Measurements from ENCODE around the gene AVL9. TPM values are rescaled to one million over a fixed set of nuclear protein-coding genes. Genes with fewer than 3 reads are reported as not detected.

AVL9 gene
- total and polyA plus RNA-seq, 2 experiments from 2014 or later = 14.0 to 55.7 TPM

DNA sequence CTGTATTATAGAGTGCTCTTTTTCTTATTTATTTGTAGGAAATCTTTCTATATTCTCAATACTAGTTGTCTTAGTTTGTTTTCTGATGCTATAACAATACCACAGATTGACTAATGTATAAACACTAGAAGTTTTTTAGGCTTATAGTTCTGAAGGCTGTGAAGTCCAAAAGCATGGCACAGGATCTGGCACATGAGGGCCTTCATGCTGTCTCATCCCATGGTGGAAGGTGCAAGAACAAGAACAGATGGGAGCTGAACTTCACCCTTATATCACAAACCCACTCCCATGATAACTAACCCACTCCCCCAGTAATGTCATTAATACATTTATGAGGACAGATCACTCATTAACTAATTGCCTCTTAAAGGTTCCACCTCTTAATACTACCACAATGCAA is 109.7 kb downstream of the AVL9 start:
- H3K4me1 ChIP-seq (ENCODE audit: insufficient read depth) = no peaks in the 10 kb centered on the region
- H3K4me3 ChIP-seq = no peak overlapping the region
- no peak overlapping the region for H2AFZ ChIP-seq
- no peaks in the 10 kb centered on the region for H3K9me3 ChIP-seq (ENCODE audit: low read depth)
- no peaks in the 10 kb centered on the region for H3K27me3 ChIP-seq
- no peak overlapping the region for H3K27ac ChIP-seq
- H3K79me2 ChIP-seq = no peaks in the 10 kb centered on the region
- no peaks in the 10 kb centered on the region for H3K9me2 ChIP-seq (replicated peaks; ENCODE audit: insufficient read depth)
- no peak overlapping the region for H3K4me2 ChIP-seq
- DNase-seq (ENCODE audit: low spot score) = no peak
- TF ChIP-seq EZH2 (IDR thresholded peaks at IDR 0.05; ENCODE audit: borderline replicate concordance) (no peak), EZH2phosphoT487 (IDR thresholded peaks at IDR 0.05; ENCODE audit: low read depth, severe bottlenecking, unreplicated experiment) (no peak)
- TF ChIP-seq, protein P1, sequence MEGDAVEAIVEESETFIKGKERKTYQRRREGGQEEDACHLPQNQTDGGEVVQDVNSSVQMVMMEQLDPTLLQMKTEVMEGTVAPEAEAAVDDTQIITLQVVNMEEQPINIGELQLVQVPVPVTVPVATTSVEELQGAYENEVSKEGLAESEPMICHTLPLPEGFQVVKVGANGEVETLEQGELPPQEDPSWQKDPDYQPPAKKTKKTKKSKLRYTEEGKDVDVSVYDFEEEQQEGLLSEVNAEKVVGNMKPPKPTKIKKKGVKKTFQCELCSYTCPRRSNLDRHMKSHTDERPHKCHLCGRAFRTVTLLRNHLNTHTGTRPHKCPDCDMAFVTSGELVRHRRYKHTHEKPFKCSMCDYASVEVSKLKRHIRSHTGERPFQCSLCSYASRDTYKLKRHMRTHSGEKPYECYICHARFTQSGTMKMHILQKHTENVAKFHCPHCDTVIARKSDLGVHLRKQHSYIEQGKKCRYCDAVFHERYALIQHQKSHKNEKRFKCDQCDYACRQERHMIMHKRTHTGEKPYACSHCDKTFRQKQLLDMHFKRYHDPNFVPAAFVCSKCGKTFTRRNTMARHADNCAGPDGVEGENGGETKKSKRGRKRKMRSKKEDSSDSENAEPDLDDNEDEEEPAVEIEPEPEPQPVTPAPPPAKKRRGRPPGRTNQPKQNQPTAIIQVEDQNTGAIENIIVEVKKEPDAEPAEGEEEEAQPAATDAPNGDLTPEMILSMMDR (IDR thresholded peaks at IDR 0.05; ENCODE audit: poor library complexity) = no peak
- no peaks in the 10 kb centered on the region for H4K20me1 ChIP-seq (ENCODE audit: insufficient read depth, poor library complexity, severe bottlenecking)
- no peaks in the 10 kb centered on the region for H3K36me3 ChIP-seq (replicated peaks; ENCODE audit: insufficient read depth, low read depth)

GRCh38 chr7:32609463-32609862 is 114.2 kb downstream of the AVL9 start:
- H3K36me3 ChIP-seq (replicated peaks; ENCODE audit: insufficient read depth, low read depth) = no peaks in the 10 kb centered on the region
- H3K27ac ChIP-seq = no peak overlapping the region
- no peaks in the 10 kb centered on the region for H3K9me3 ChIP-seq (ENCODE audit: low read depth)
- no peaks in the 10 kb centered on the region for H3K27me3 ChIP-seq
- no peaks in the 10 kb centered on the region for H3K9me2 ChIP-seq (replicated peaks; ENCODE audit: insufficient read depth)
- H3K4me1 ChIP-seq (ENCODE audit: insufficient read depth) = no peaks in the 10 kb centered on the region
- TF ChIP-seq EZH2 (IDR thresholded peaks at IDR 0.05; ENCODE audit: borderline replicate concordance) (no peak), EZH2phosphoT487 (IDR thresholded peaks at IDR 0.05; ENCODE audit: low read depth, severe bottlenecking, unreplicated experiment) (no peak)
- TF ChIP-seq, protein P1 (IDR thresholded peaks at IDR 0.05; ENCODE audit: poor library complexity) = no peak
- DNase-seq (ENCODE audit: low spot score) = no peak
- no peaks in the 10 kb centered on the region for H4K20me1 ChIP-seq (ENCODE audit: insufficient read depth, poor library complexity, severe bottlenecking)
- 70% methylated on average over 4 of the region's 4 CpGs for WGBS (ENCODE audit: low lambda C conversion rate, missing lambda C conversion rate)
- no peak overlapping the region for H2AFZ ChIP-seq
- H3K79me2 ChIP-seq = no peaks in the 10 kb centered on the region
- H3K4me3 ChIP-seq = no peak overlapping the region
- no peak overlapping the region for H3K4me2 ChIP-seq

GRCh38 chr7:32611201-32612099 is 116.2 kb downstream of the AVL9 start:
- no peaks in the 10 kb centered on the region for H3K9me2 ChIP-seq (replicated peaks; ENCODE audit: insufficient read depth)
- no peak overlapping the region for H3K4me2 ChIP-seq
- H3K27me3 ChIP-seq = no peaks in the 10 kb centered on the region
- H3K4me3 ChIP-seq = no peak overlapping the region
- peak overlapping the region; percentile 26 for H3K27ac ChIP-seq
- H3K36me3 ChIP-seq (replicated peaks; ENCODE audit: insufficient read depth, low read depth) = no peaks in the 10 kb centered on the region
- no peaks in the 10 kb centered on the region for H3K79me2 ChIP-seq
- TF ChIP-seq, protein P1 (IDR thresholded peaks at IDR 0.05; ENCODE audit: poor library complexity) = no peak
- TF ChIP-seq EZH2phosphoT487 (IDR thresholded peaks at IDR 0.05; ENCODE audit: low read depth, severe bottlenecking, unreplicated experiment) (no peak), EZH2 (IDR thresholded peaks at IDR 0.05; ENCODE audit: borderline replicate concordance) (no peak)
- H3K9me3 ChIP-seq (ENCODE audit: low read depth) = no peaks in the 10 kb centered on the region
- H3K4me1 ChIP-seq (ENCODE audit: insufficient read depth) = no peaks in the 10 kb centered on the region
- no peak overlapping the region for H2AFZ ChIP-seq
- H4K20me1 ChIP-seq (ENCODE audit: insufficient read depth, poor library complexity, severe bottlenecking) = no peaks in the 10 kb centered on the region
- WGBS (ENCODE audit: low lambda C conversion rate, missing lambda C conversion rate) = 76% methylated on average over 5 of the region's 5 CpGs
- no peak for DNase-seq (ENCODE audit: low spot score)

All from hepatocyte (in vitro differentiated cells).